ENCODE results near the gene GLMN.

DNA sequence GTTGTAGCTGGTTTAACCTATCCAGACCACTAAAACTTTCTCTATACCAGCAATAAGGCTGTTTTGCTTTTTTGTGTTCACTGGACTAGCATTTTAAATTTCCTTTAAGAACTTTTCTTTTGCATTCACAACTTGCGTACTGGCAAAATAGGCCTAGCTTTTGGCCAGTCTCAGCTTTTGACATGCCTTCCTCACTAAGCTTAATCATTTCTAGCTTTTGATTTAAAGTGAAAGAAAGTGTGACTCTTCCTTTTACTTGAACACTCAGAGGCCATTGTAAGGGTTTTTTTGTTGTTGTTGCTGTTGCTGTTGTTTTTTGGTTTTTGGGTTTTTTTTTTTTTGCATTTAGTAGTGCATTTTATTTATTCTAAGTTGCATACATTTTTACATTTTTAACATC lies 15.2 kb upstream of the GLMN start:
- TF ChIP-seq, protein P1, sequence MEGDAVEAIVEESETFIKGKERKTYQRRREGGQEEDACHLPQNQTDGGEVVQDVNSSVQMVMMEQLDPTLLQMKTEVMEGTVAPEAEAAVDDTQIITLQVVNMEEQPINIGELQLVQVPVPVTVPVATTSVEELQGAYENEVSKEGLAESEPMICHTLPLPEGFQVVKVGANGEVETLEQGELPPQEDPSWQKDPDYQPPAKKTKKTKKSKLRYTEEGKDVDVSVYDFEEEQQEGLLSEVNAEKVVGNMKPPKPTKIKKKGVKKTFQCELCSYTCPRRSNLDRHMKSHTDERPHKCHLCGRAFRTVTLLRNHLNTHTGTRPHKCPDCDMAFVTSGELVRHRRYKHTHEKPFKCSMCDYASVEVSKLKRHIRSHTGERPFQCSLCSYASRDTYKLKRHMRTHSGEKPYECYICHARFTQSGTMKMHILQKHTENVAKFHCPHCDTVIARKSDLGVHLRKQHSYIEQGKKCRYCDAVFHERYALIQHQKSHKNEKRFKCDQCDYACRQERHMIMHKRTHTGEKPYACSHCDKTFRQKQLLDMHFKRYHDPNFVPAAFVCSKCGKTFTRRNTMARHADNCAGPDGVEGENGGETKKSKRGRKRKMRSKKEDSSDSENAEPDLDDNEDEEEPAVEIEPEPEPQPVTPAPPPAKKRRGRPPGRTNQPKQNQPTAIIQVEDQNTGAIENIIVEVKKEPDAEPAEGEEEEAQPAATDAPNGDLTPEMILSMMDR (IDR thresholded peaks at IDR 0.05; ENCODE audit: poor library complexity), result no peak
- TF ChIP-seq EZH2 (IDR thresholded peaks at IDR 0.05; ENCODE audit: borderline replicate concordance) (no peak), EZH2phosphoT487 (IDR thresholded peaks at IDR 0.05; ENCODE audit: low read depth, severe bottlenecking, unreplicated experiment) (no peak)

All from hepatocyte (in vitro differentiated cells).